NOMO-1 (cell line): ENCODE data around the gene TEKTIP1.
"Not testable (repeated sequence)": the region's sequence is repeated elsewhere in the genome, so short reads cannot be mapped to it uniquely, and the experiment has no call there.

Experiments
- DNase-seq, 2 experiments: peaks; one replicate each; lab custom pipeline; 2025; ENCODE audit not compliant: unreplicated experiment in 2 of 2; lab: John Stamatoyannopoulos, UW

TEKTIP1 gene

GRCh38 chr19:3580156-3580934 lies 41.4 kb downstream of the TEKTIP1 start:
- no peak for DNase-seq

- not testable (repeated sequence) for DNase-seq
Measured at GRCh38 chr19:3581792-3582191, 42.8 kb downstream of the TEKTIP1 start.

GRCh38 chr19:3584036-3584802 lies 45.2 kb downstream of the TEKTIP1 start:
- DNase-seq, result not testable (repeated sequence)

- peak in 1 of 2 experiments; percentile 15 for DNase-seq
Measured at GRCh38 chr19:3585301-3586126, 46.5 kb downstream of the TEKTIP1 start, which contains the start of gene GIPC3. Gene GIPC3, plus strand, starts transcription at chr19:3585478. Its CDS starts 120 bp downstream, at chr19:3585598.

- DNase-seq, result no peak
Measured at GRCh38 chr19:3586127-3586626, 47.2 kb downstream of the TEKTIP1 start.

GRCh38 chr19:3586707-3587346 lies 47.9 kb downstream of the TEKTIP1 start:
- DNase-seq, result no peak

GRCh38 chr19:3589439-3589838 lies 50.5 kb downstream of the TEKTIP1 start:
- DNase-seq, result no peak

- DNase-seq, result no peak
Measured at GRCh38 chr19:3589949-3590348, 51.0 kb downstream of the TEKTIP1 start.

GRCh38 chr19:3590991-3591659 lies 52.2 kb downstream of the TEKTIP1 start:
- DNase-seq, result no peak

- DNase-seq, result no peak
Measured at GRCh38 chr19:3591876-3592613, 53.1 kb downstream of the TEKTIP1 start.

GRCh38 chr19:3593156-3593555 lies 54.2 kb downstream of the TEKTIP1 start:
- no peak for DNase-seq
